HG03354 (cell line): ENCODE measurements around the gene DCLK2.
"Not testable (repeated sequence)": the region's sequence is repeated elsewhere in the genome, so short reads cannot be mapped to it uniquely, and the experiment has no call there.

ENCODE experiments used
- ATAC-seq: cut with Tn5 transposase; IDR thresholded peaks from one replicate; pipeline ENCODE4 v1.9.1; 2021; ENCODE audit warnings: mild to moderate bottlenecking; ENCODE audit not compliant: unreplicated experiment, poor library complexity, severe bottlenecking

Gene DCLK2

GRCh38 chr4:150185033-150185432 lies 106.8 kb downstream of the DCLK2 start:
- ATAC-seq, result not testable (repeated sequence)

GRCh38 chr4:150192986-150193385 lies 114.7 kb downstream of the DCLK2 start:
- no peak for ATAC-seq

DNA sequence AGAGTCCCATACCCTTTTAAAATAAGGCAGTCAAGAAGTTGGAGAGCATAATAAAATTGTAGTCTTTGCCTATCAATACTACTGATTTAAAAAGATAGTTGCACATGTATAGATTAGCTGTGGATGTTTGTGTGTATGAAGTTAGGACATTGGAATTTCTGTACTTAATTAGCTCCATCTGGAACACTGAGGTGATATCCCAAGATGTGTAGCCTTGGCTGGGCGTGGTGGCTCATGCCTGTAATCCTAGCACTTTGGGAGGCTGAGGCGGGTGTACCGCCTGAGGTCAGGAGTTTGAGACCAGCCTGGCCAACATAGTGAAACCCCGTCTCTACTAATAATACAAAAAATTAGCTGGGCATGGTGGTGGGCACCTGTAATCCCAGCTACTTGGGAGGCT lies 119.0 kb downstream of the DCLK2 start:
- ATAC-seq, result not testable (repeated sequence)

DNA sequence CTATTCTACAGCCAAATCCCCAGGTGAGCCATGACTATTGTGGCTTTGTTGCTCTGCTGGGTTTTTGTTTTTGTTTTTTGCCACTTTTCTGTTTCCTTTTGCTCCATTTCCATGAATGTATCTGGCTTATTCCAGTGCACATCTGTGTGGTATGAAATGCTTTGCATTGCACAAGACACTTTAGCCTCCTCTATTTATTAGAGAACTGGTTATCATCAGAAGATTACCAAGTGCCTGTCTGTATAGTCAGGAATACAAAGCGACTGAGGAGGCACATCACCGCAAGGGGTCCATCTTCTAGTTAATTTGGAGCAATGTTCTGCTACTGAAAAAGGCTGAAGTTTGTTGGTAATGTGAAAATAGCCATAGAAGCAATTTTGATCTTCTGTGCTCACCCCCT lies 120.8 kb downstream of the DCLK2 start:
- no peak for ATAC-seq

GRCh38 chr4:150205016-150205415 lies 126.8 kb downstream of the DCLK2 start:
- no peak for ATAC-seq

DNA sequence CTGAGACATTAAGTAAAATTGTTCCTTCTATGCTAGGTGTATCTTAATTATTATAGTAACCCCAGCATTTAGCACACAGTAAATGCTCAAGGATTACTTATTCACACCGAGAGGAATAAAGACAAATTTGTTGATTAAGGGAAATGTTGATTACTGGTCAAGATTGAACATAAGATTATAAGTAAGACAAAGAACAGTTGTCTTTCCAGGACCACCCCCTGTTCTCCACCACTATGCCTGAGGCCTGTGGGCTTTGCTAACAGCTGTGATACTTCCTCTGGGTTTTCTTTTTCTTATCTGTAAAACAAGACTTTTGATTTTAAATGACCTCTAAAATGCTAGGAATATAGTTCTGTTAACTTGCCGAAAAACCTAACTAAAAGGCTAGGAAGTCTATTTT lies 128.0 kb downstream of the DCLK2 start:
- no peak for ATAC-seq

- ATAC-seq, result no peak
Observed at GRCh38 chr4:150206954-150207353, 128.7 kb downstream of the DCLK2 start.

DNA sequence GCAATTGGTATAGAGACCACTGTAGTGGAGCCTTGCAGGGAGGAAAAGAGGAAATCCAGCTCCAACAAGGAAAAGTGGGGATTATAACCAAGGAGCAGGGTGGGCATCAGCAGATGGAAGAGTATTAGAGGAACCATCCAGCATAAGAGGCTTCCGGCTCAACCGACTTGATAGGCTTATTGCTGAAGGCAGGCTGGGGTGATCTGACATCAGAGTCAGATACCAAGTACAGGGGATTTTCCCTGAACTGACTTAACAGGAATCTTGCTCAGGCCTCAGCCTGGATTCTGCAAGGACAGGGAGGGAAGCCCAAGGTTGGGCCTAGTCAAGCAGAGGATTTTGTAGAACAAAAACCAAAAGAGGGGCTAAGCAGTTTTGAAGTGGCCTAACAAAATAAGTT lies 129.6 kb downstream of the DCLK2 start:
- no peak for ATAC-seq

- peak; percentile 60 for ATAC-seq
Observed at GRCh38 chr4:150209140-150209829, 131.0 kb downstream of the DCLK2 start.

GRCh38 chr4:150211016-150211415 lies 132.8 kb downstream of the DCLK2 start:
- ATAC-seq, result no peak

- ATAC-seq, result no peak
Observed at GRCh38 chr4:150211799-150212445, 133.7 kb downstream of the DCLK2 start.

GRCh38 chr4:150212485-150212884 lies 134.2 kb downstream of the DCLK2 start:
- no peak for ATAC-seq

GRCh38 chr4:150212927-150213326 lies 134.7 kb downstream of the DCLK2 start:
- no peak for ATAC-seq

GRCh38 chr4:150215601-150216000 lies 137.4 kb downstream of the DCLK2 start:
- ATAC-seq, result no peak

- ATAC-seq, result no peak
Observed at GRCh38 chr4:150216726-150217125, 138.5 kb downstream of the DCLK2 start.

- no peak for ATAC-seq
Observed at GRCh38 chr4:150217192-150217591, 138.9 kb downstream of the DCLK2 start.

- no peak for ATAC-seq
Observed at GRCh38 chr4:150217808-150218207, 139.6 kb downstream of the DCLK2 start.

GRCh38 chr4:150218447-150218846 lies 140.2 kb downstream of the DCLK2 start:
- no peak for ATAC-seq

DNA sequence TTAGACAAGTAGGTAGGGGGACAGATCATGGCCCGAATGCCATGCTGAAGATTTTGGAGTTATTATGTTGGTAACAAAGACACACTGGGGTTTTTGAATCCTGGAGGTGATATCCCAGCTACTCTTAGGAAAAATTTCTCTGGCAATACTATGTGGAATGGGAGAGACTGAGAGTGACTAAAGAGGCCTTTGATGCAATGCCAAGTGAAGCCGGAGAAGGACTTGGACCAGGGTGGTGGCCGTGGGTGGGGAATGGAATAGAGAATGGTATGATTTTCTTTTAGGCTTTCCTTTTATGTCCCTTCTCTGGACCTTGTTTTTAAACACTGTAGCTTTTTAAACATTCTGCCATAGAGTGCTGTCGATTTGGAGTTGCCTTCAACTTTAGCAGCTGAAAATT lies 141.6 kb downstream of the DCLK2 start:
- no peak for ATAC-seq

GRCh38 chr4:150224896-150225591 lies 146.8 kb downstream of the DCLK2 start:
- no peak for ATAC-seq

GRCh38 chr4:150229520-150229919 lies 151.3 kb downstream of the DCLK2 start:
- no peak for ATAC-seq
